HFFc6 (cell line): ENCODE data around the gene PUS1. TPM values are rescaled to one million over a fixed set of nuclear protein-coding genes. Genes with fewer than 3 reads are reported as not detected.

Experiments
- DNase-seq: peaks from one replicate; pipeline ENCODE4 v3.0.0-alpha.2; 2018
- H3K27ac Mint-ChIP-seq: 2 replicates; pipeline ENCODE4 v1.8.0; 2020; ENCODE audit warnings: mild to moderate bottlenecking, mixed read lengths
- H3K27me3 Mint-ChIP-seq: 2 replicates; pipeline ENCODE4 v1.8.0; 2021; ENCODE audit warnings: mild to moderate bottlenecking, moderate library complexity, mixed read lengths; ENCODE audit not compliant: insufficient read depth
- H3K36me3 Mint-ChIP-seq: 2 replicates; pipeline ENCODE4 v1.8.0; 2021; ENCODE audit warnings: low read depth, mixed read lengths
- H3K4me1 Mint-ChIP-seq: 2 replicates; pipeline ENCODE4 v1.8.0; 2020; ENCODE audit warnings: low read depth, mixed read lengths
- H3K4me3 Mint-ChIP-seq: 2 replicates; pipeline ENCODE4 v1.8.0; 2020; ENCODE audit warnings: mild to moderate bottlenecking, moderate library complexity, mixed read lengths
- H3K9me3 Mint-ChIP-seq: 2 replicates; pipeline ENCODE4 v1.8.0; 2020; ENCODE audit warnings: mild to moderate bottlenecking, mixed read lengths
- CTCF ChIP-seq: fragments of 200-600 bp; sonication (generic); IDR thresholded peaks from 2 replicates; pipeline ENCODE4 v1.5.0; 2021; ENCODE audit warnings: antibody characterized with exemption, mild to moderate bottlenecking
- total RNA-seq, 6 experiments: library from RNA; stranded (reverse); fragmentation: NEBNext Ultra II Directional; extraction: Animal tissue kit (Norgen Biotek cat#: 25700); gene quantifications; 2 replicates in 1 of 6; 3 replicates in 5 of 6; pipeline ENCODE4 v1.2.3, GENCODE V29; 2021

PUS1 gene
- total RNA-seq, 6 experiments from 2014 or later: 26.2 to 37.7 (median 29.8) TPM

GRCh38 chr12:131920157-131920508, 8.9 kb upstream of the PUS1 start:
- H3K36me3 Mint-ChIP-seq: no peaks in the 10 kb centered on the region
- H3K27me3 Mint-ChIP-seq: no peaks in the 10 kb centered on the region; the same call in 1 of the 2 replicates
- no peak for TF ChIP-seq CTCF
- no peak overlapping the region for H3K4me3 Mint-ChIP-seq
- DNase-seq: no peak
- H3K9me3 Mint-ChIP-seq: no peaks in the 10 kb centered on the region
- no peaks in the 10 kb centered on the region for H3K4me1 Mint-ChIP-seq
- H3K27ac Mint-ChIP-seq: no peak overlapping the region

- Mint-ChIP-seq H3K4me1 (no peaks in the 10 kb centered on the region), H3K9me3 (no peaks in the 10 kb centered on the region), H3K4me3 (no peak overlapping the region), H3K36me3 (no peaks in the 10 kb centered on the region), H3K27ac (no peak overlapping the region), H3K27me3 (no peaks in the 10 kb centered on the region; the same call in 1 of the 2 replicates)
- DNase-seq: no peak
- TF ChIP-seq CTCF: no peak
These were observed 7.9 kb upstream of the PUS1 start for GRCh38 chr12:131920902-131921840.

- H3K27ac Mint-ChIP-seq: no peak overlapping the region
- no peaks in the 10 kb centered on the region for H3K36me3 Mint-ChIP-seq
- no peaks in the 10 kb centered on the region; the same call in 1 of the 2 replicates for H3K27me3 Mint-ChIP-seq
- no peak for DNase-seq
- no peaks in the 10 kb centered on the region for H3K4me1 Mint-ChIP-seq
- H3K4me3 Mint-ChIP-seq: no peak overlapping the region
- TF ChIP-seq CTCF: no peak
- H3K9me3 Mint-ChIP-seq: no peaks in the 10 kb centered on the region
These were observed 7.0 kb upstream of the PUS1 start for GRCh38 chr12:131921866-131922769.

GRCh38 chr12:131922772-131923171, 6.3 kb upstream of the PUS1 start:
- Mint-ChIP-seq H3K4me3 (no peak overlapping the region), H3K27me3 (no peaks in the 10 kb centered on the region; the same call in 1 of the 2 replicates), H3K36me3 (no peaks in the 10 kb centered on the region), H3K9me3 (no peaks in the 10 kb centered on the region), H3K4me1 (no peaks in the 10 kb centered on the region), H3K27ac (no peak overlapping the region)
- TF ChIP-seq CTCF: no peak
- DNase-seq: no peak

GRCh38 chr12:131923260-131923659, 5.8 kb upstream of the PUS1 start:
- no peaks in the 10 kb centered on the region for H3K4me1 Mint-ChIP-seq
- no peak overlapping the region for H3K4me3 Mint-ChIP-seq
- H3K9me3 Mint-ChIP-seq: no peaks in the 10 kb centered on the region
- H3K36me3 Mint-ChIP-seq: no peaks in the 10 kb centered on the region
- no peak for DNase-seq
- no peaks in the 10 kb centered on the region; the same call in 1 of the 2 replicates for H3K27me3 Mint-ChIP-seq
- TF ChIP-seq CTCF: no peak
- no peak overlapping the region for H3K27ac Mint-ChIP-seq
